Osteocyte (in vitro differentiated cells): ENCODE results near the gene FUT3. TPM values are rescaled to one million over a fixed set of nuclear protein-coding genes. Genes with fewer than 3 reads are reported as not detected.
A peak's percentile ranks its signal among the peaks of the same experiment; 100 is the strongest.

Experiments used
- DNase-seq: peaks from one replicate; pipeline ENCODE4 v3.0.0; 2021; ENCODE audit warnings: mixed read lengths; ENCODE audit not compliant: unreplicated experiment; ENCODE audit errors: extremely low spot score
- H3K27ac Mint-ChIP-seq: one replicate; pipeline ENCODE4 v1.8.0; 2021; ENCODE audit warnings: mild to moderate bottlenecking, mixed read lengths; ENCODE audit not compliant: unreplicated experiment
- H3K27me3 Mint-ChIP-seq: one replicate; pipeline ENCODE4 v1.8.0; 2021; ENCODE audit warnings: mixed read lengths; ENCODE audit not compliant: unreplicated experiment
- H3K36me3 Mint-ChIP-seq: one replicate; pipeline ENCODE4 v1.8.0; 2021; ENCODE audit warnings: mixed read lengths; ENCODE audit not compliant: unreplicated experiment
- H3K4me1 Mint-ChIP-seq: one replicate; pipeline ENCODE4 v1.8.0; 2021; ENCODE audit warnings: mixed read lengths; ENCODE audit not compliant: unreplicated experiment
- H3K4me3 Mint-ChIP-seq: one replicate; pipeline ENCODE4 v1.8.0; 2021; ENCODE audit warnings: mild to moderate bottlenecking, moderate library complexity, mixed read lengths; ENCODE audit not compliant: unreplicated experiment
- H3K9me3 Mint-ChIP-seq: one replicate; pipeline ENCODE4 v1.8.0; 2021; ENCODE audit warnings: mixed read lengths; ENCODE audit not compliant: unreplicated experiment
- total RNA-seq: library from RNA; stranded (reverse); gene quantifications from 2 replicates; pipeline ENCODE4 v1.2.1, GENCODE V29; 2021
- TF ChIP-seq, protein P1 (sequence below): fragments of 200-600 bp; sonication (generic); IDR thresholded peaks from 2 replicates; pipeline ENCODE4 v1.5.0; 2021; ENCODE audit warnings: antibody characterized with exemption, mild to moderate bottlenecking, moderate library complexity

The FUT3 gene
- total RNA-seq, 1 donor from 2014 or later, result not detected

- DNase-seq, result peak; percentile 99
- Mint-ChIP-seq H3K27ac (peak overlapping the region; percentile 98), H3K27me3 (no peaks in the 10 kb centered on the region), H3K4me3 (peak overlapping the region; percentile 98), H3K36me3 (no peaks in the 10 kb centered on the region), H3K4me1 (peaks cover 8% of the 10 kb centered on the region), H3K9me3 (no peaks in the 10 kb centered on the region)
- TF ChIP-seq, protein P1, sequence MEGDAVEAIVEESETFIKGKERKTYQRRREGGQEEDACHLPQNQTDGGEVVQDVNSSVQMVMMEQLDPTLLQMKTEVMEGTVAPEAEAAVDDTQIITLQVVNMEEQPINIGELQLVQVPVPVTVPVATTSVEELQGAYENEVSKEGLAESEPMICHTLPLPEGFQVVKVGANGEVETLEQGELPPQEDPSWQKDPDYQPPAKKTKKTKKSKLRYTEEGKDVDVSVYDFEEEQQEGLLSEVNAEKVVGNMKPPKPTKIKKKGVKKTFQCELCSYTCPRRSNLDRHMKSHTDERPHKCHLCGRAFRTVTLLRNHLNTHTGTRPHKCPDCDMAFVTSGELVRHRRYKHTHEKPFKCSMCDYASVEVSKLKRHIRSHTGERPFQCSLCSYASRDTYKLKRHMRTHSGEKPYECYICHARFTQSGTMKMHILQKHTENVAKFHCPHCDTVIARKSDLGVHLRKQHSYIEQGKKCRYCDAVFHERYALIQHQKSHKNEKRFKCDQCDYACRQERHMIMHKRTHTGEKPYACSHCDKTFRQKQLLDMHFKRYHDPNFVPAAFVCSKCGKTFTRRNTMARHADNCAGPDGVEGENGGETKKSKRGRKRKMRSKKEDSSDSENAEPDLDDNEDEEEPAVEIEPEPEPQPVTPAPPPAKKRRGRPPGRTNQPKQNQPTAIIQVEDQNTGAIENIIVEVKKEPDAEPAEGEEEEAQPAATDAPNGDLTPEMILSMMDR, result no peak
These were observed 23.2 kb downstream of the FUT3 start for GRCh38 chr19:5827891-5828660.

- Mint-ChIP-seq H3K4me3 (peak overlapping the region; percentile 78), H3K4me1 (peaks cover 8% of the 10 kb centered on the region), H3K36me3 (no peaks in the 10 kb centered on the region), H3K27me3 (no peaks in the 10 kb centered on the region), H3K27ac (peak overlapping the region; percentile 44), H3K9me3 (no peaks in the 10 kb centered on the region)
- DNase-seq, result no peak
- TF ChIP-seq, protein P1, result no peak
These were observed 23.8 kb downstream of the FUT3 start for GRCh38 chr19:5827342-5827890.

- Mint-ChIP-seq H3K36me3 (no peaks in the 10 kb centered on the region), H3K27ac (peak overlapping the region; percentile 44), H3K27me3 (no peaks in the 10 kb centered on the region), H3K4me1 (peaks cover 8% of the 10 kb centered on the region), H3K9me3 (no peaks in the 10 kb centered on the region), H3K4me3 (peak overlapping the region; percentile 78)
- no peak for DNase-seq
- TF ChIP-seq, protein P1, result no peak
These were observed 24.5 kb downstream of the FUT3 start for GRCh38 chr19:5826531-5827341.

- peaks cover 2% of the 10 kb centered on the region for H3K27me3 Mint-ChIP-seq
These were observed 26.1 kb downstream of the FUT3 start for GRCh38 chr19:5825178-5825577.

More at GRCh38 chr19:5825178-5825577, 26.1 kb downstream of the FUT3 start:
- no peaks in the 10 kb centered on the region for H3K36me3 Mint-ChIP-seq
- H3K27ac Mint-ChIP-seq, result no peak overlapping the region
- TF ChIP-seq, protein P1, result no peak
- peaks cover 8% of the 10 kb centered on the region for H3K4me1 Mint-ChIP-seq
- H3K4me3 Mint-ChIP-seq, result no peak overlapping the region
- no peaks in the 10 kb centered on the region for H3K9me3 Mint-ChIP-seq
- DNase-seq, result no peak
